SK-N-MC (cell line): ENCODE results near the gene AJAP1.

Experiments used
- DNase-seq: peaks from one replicate; pipeline ENCODE4 v3.0.0-alpha.2; 2011; ENCODE audit warnings: low read depth, low spot score
- H3K27ac ChIP-seq: fragments of 200-600 bp; sonication (generic); 2 replicates; pipeline ENCODE4 v1.5.1; 2016; ENCODE audit warnings: mixed run types
- H3K36me3 ChIP-seq: fragments of 200-600 bp; sonication (generic); 2 replicates; pipeline ENCODE4 v1.6.1; 2017; ENCODE audit warnings: antibody characterized with exemption, low read length, mixed read lengths; ENCODE audit not compliant: insufficient read depth
- H3K4me3 ChIP-seq: fragments of 200-600 bp; sonication (generic); 2 replicates; pipeline ENCODE4 v1.5.1; 2016
- H3K9ac ChIP-seq: fragments of 200-600 bp; sonication (generic); 2 replicates; pipeline ENCODE4 v1.8.0; 2017; ENCODE audit warnings: mixed run types, mixed read lengths; ENCODE audit not compliant: insufficient read length
- H3K9me3 ChIP-seq: fragments of 200-600 bp; sonication (generic); 2 replicates; pipeline ENCODE4 v1.6.1; 2017; ENCODE audit warnings: low read depth, mild to moderate bottlenecking, antibody characterized with exemption, low read length, moderate library complexity, mixed read lengths
- EZH2 ChIP-seq: fragments of 200-600 bp; sonication (generic); IDR thresholded peaks from one replicate; pipeline ENCODE4 v1.6.1; 2017; ENCODE audit warnings: antibody characterized with exemption
- FOXP2 ChIP-seq: optimal IDR thresholded peaks from 2 replicates; pipeline ENCODE3; 2011; ENCODE audit warnings: mild to moderate bottlenecking, moderate library complexity; ENCODE audit not compliant: insufficient read depth; ENCODE audit errors: extremely low read length, control extremely low read depth
- POLR2AphosphoS5 ChIP-seq: IDR thresholded peaks from 2 replicates; pipeline ENCODE4 v1.6.1; 2012; ENCODE audit warnings: mild to moderate bottlenecking, low read depth, low read length, borderline replicate concordance

The AJAP1 gene

GRCh38 chr1:4749406-4749805 is 95.0 kb downstream of the AJAP1 start:
- H3K36me3 ChIP-seq, result no peaks in the 10 kb centered on the region
- H3K9me3 ChIP-seq, result no peaks in the 10 kb centered on the region
- no peak for TF ChIP-seq POLR2AphosphoS5
- TF ChIP-seq FOXP2, result no peak
- no peak for TF ChIP-seq EZH2
- H3K4me3 ChIP-seq, result no peak overlapping the region
- no peak for DNase-seq
- no peak overlapping the region for H3K27ac ChIP-seq
- H3K9ac ChIP-seq, result no peak overlapping the region

- Histone ChIP-seq H3K27ac (no peak overlapping the region), H3K9ac (no peak overlapping the region)
- no peak for TF ChIP-seq POLR2AphosphoS5
- TF ChIP-seq FOXP2, result no peak
Observed at GRCh38 chr1:4750177-4750576, 95.8 kb downstream of the AJAP1 start.

DNA sequence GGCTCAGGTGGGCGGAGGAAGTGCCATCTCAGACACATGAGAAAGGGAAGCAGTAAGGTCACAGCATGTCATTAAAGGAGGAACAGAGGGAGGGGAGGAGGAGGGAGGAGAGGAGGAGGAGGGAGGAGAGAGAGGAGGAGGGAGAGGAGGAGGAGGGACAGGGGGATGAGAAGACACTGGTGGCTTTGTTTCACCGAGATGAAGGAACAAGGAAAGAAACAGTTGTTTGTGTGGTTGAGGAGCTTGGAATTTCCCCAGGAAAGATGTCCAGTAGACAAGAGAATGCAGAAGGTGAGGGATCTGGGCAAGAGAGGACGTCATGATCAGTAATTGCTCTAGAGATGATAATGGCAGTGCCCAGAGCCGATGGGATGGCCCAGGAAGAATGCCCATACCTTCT is 97.7 kb downstream of the AJAP1 start:
- TF ChIP-seq FOXP2 (no peak), POLR2AphosphoS5 (no peak), EZH2 (no peak)
- Histone ChIP-seq H3K27ac (no peak overlapping the region), H3K36me3 (no peaks in the 10 kb centered on the region), H3K9ac (no peak overlapping the region), H3K9me3 (no peaks in the 10 kb centered on the region), H3K4me3 (no peak overlapping the region)
- no peak for DNase-seq

More at GRCh38 chr1:4750177-4750576, 95.8 kb downstream of the AJAP1 start:
- Histone ChIP-seq H3K4me3 (no peak overlapping the region), H3K36me3 (no peaks in the 10 kb centered on the region), H3K9me3 (no peaks in the 10 kb centered on the region)
- DNase-seq, result no peak

DNA sequence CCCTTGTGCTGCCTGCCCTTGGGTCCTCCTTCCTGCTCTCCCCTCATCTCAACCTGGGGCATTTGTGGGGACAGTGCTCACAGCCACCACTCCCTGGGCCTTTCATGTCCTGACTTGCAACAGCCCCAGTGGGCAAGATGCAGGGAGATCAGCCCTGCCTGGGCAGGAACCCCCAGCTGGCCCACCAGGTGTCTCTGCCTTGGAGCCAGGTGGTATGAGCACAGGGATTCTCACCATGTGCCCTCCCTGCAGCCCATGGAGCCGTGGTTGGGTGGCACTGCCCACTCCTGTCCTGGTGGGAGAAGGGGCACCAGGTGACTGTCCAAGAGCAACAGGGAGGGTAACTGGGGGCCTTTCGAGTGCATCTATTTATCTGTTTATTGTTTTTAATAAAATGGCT is 100.4 kb downstream of the AJAP1 start:
- no peaks in the 10 kb centered on the region for H3K9me3 ChIP-seq
- no peaks in the 10 kb centered on the region for H3K36me3 ChIP-seq
- no peak overlapping the region for H3K4me3 ChIP-seq
- TF ChIP-seq FOXP2, result no peak
- TF ChIP-seq POLR2AphosphoS5, result no peak
- no peak for TF ChIP-seq EZH2
- no peak overlapping the region for H3K9ac ChIP-seq
- H3K27ac ChIP-seq, result no peak overlapping the region
- DNase-seq, result no peak

DNA sequence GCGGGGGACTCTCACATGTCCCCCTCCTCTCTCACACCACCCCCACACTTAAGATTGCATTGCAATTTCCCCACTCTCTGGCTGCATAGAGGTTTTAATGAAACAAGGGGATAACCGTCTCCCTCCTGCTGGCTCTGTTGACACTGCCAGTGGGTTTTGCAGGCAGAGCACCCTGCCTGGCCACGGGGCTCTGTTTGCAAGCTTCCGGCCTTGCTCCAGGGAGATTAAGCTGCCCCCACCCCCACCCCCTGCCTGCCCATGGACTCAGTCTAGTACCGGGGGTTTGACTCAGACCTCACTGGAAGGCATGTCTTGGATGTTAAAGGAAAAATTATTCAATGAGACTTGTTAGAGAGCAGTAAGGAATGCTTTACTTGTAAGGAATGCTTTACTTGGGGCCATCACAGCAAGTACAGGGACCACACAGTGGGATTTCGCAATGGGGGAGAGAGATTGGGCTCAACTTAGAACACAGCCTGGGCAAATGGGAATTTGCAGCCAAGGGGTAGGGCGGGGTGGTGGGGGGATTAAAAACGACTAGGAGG is 101.0 kb downstream of the AJAP1 start:
- TF ChIP-seq EZH2, result no peak
- TF ChIP-seq POLR2AphosphoS5, result no peak
- no peak for TF ChIP-seq FOXP2
- no peak for DNase-seq
- Histone ChIP-seq H3K9ac (no peak overlapping the region), H3K9me3 (no peaks in the 10 kb centered on the region), H3K4me3 (no peak overlapping the region), H3K27ac (no peak overlapping the region), H3K36me3 (no peaks in the 10 kb centered on the region)

- Histone ChIP-seq H3K27ac (no peak overlapping the region), H3K9ac (no peak overlapping the region), H3K9me3 (no peaks in the 10 kb centered on the region), H3K36me3 (no peaks in the 10 kb centered on the region), H3K4me3 (no peak overlapping the region)
- TF ChIP-seq EZH2, result no peak
- TF ChIP-seq POLR2AphosphoS5, result no peak
- TF ChIP-seq FOXP2, result no peak
- no peak for DNase-seq
Observed at GRCh38 chr1:4755864-4756504, 101.6 kb downstream of the AJAP1 start.

DNA sequence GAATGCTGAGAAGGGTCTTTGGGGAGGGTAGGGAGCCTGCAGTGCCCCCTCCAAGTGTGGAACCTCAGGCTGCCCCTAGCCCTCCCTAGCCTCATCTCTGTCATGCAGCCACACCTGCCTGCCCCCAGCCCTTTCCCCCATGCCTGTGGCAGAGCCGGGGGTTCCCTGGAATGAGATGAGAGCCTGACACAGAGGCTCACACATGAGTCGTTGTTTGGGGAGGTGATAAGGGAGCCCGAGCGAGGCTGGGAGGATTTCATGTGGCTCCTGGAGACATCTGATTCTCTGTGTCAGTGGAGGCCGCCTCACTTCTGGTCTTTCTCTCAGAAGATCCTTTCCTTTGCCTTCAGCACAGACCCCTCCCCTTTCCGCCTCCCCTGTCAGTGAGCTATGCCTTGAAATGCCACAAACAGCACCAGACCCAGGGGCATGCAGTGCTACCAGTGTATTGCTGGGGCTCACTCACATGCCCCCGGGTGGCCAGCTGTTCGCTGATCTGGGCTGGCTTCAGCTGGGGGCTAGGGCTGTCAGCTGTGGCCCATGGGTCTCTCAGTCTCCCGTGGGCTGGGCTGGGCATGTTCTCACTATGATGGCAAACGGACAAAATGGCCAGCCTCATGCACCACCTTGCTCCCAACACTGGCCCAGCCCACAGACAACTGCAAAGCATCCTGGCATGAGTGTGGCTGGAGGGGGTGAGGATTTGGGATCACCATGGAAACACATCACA is 102.6 kb downstream of the AJAP1 start:
- H3K9ac ChIP-seq, result no peak overlapping the region
- H3K9me3 ChIP-seq, result no peaks in the 10 kb centered on the region
- H3K4me3 ChIP-seq, result no peak overlapping the region
- DNase-seq, result no peak
- TF ChIP-seq FOXP2, result no peak
- TF ChIP-seq EZH2, result no peak
- TF ChIP-seq POLR2AphosphoS5, result no peak
- no peak overlapping the region for H3K27ac ChIP-seq
- H3K36me3 ChIP-seq, result no peaks in the 10 kb centered on the region

DNA sequence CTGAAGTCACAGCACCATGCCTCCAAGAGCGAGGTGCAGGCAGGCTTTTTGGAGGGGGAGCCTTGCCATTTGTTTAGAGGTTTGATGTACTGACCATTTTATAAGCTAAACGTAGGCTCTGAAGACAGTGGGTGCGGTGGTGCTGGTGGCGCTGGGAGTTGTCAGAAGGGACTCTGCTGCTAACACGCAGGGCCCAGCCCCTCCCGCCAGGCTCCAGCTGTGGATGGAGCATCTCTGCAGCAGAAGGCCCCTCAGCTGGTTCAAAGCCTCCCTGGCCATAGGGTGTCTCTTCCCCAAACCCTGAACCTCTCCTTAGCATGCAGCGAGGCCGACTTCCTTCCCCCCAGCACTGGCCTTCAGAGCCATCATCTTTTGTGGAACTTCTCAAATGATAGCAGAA is 105.3 kb downstream of the AJAP1 start:
- TF ChIP-seq POLR2AphosphoS5 (no peak), FOXP2 (no peak), EZH2 (no peak)
- Histone ChIP-seq H3K9me3 (no peaks in the 10 kb centered on the region), H3K9ac (no peak overlapping the region), H3K27ac (no peak overlapping the region), H3K4me3 (no peak overlapping the region), H3K36me3 (no peaks in the 10 kb centered on the region)
- DNase-seq, result no peak
